ENCODE results near the gene NCKAP5.

The NCKAP5 gene

GRCh38 chr2:133123393-133123792 is 444.9 kb downstream of the NCKAP5 start:
- DNase-seq: peak; percentile 48

- DNase-seq: no peak
Observed at GRCh38 chr2:133122529-133122928, 445.7 kb downstream of the NCKAP5 start.

DNA sequence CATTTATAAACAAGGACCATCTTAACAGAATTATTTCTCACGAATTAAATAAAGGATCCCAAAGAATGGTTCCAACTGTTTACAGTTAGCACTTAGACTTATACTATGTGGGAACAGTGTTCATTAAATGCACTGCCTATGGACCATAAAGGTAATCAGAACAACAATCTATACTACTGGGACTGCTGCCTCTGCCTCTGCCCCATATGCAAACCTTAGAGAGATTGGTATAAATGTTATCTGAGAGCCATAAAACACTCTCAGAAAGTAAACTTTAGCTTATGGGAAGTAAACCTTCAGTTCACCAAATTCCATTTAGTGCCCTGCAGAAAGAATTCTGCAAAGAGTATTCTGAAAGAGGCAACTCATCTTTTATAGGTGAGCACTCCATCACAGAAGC is 448.0 kb downstream of the NCKAP5 start:
- no peak for DNase-seq

- no peak for DNase-seq
Observed at GRCh38 chr2:133110201-133110600, 458.1 kb downstream of the NCKAP5 start.

DNA sequence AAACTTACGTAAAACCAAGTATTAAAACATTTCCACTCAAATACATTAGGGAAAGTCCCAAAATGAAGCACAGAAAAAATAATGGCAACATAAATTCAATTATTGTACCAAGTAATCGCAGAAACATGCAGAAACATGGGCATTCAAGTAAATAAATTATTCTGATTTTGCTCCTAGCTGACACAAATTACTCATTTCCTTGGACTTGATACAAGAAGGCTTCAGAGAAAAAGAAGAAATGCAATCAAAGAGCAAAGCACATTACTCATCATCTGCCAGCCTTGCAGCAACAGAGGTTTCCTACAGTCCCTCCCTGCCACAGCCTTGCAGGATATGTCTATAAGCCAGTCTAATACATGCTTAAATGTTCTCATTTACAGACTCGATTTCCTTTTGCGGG is 458.5 kb downstream of the NCKAP5 start:
- DNase-seq: no peak

GRCh38 chr2:133107058-133107815 is 461.0 kb downstream of the NCKAP5 start:
- DNase-seq: no peak

GRCh38 chr2:133104871-133105270 is 463.4 kb downstream of the NCKAP5 start:
- no peak for DNase-seq

- no peak for DNase-seq
Observed at GRCh38 chr2:133098787-133099186, 469.5 kb downstream of the NCKAP5 start.

GRCh38 chr2:133097666-133098065 is 470.6 kb downstream of the NCKAP5 start:
- DNase-seq: no peak

DNA sequence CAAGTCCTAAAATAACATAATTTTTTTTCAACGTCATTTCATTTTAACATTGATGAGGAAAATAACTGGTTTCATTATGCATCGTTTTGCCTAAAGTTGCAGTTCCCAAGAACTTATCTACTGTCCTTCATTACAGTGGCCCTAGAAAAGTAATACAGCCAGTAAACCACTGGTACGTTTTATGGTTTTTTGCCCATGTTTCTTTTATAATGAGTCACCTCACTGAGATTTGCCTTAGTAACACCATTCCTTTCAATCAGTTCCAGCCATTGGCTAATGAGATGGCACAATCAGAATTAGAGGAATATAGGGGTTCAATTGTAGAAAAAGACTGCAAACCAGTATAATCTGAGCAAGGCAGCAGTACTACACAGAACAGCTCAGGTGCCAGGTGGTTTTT is 475.7 kb downstream of the NCKAP5 start:
- DNase-seq: no peak

- no peak for DNase-seq
Observed at GRCh38 chr2:133090358-133090757, 477.9 kb downstream of the NCKAP5 start.

DNA sequence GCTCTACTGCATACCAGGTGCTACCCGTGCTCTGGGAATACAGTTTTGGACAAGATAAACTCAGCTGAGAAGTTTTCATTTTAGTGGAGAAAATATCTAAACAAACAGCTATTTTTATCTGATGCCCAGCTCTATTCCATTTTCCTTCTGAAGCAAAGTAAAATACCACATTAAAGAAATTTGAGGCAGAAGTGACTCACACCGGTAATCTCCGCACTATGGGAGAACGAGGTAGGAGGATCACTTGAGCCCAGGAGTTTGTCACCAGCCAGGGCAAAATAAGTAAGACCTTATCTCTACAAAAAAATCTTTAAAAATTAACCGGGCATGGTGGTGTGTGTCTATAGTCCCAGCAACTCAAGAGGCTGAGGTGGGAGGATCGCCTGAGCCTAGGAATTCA is 482.1 kb downstream of the NCKAP5 start:
- no peak for DNase-seq

DNA sequence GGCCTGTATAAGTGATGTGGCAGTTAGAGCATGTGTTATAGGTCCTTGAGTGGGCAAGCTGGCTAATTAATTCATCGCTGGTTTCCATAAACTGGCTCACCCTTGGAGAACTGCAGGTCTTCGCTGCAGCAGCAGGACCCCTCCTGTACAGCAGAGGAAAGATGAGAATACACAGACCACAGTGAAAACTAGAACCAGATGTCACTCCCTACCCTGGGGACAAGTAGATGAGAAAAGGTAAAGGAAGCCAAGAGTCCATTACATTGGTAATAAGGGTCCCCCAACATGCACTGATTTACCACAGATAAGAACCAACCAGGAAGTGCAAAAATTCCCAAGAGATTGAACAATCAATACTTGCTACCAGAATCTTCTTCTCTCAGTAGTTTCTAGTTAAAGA is 482.6 kb downstream of the NCKAP5 start:
- DNase-seq: no peak

- DNase-seq: no peak
Observed at GRCh38 chr2:133082034-133082433, 486.2 kb downstream of the NCKAP5 start.

- DNase-seq: no peak
Observed at GRCh38 chr2:133080822-133081221, 487.4 kb downstream of the NCKAP5 start.

- DNase-seq: no peak
Observed at GRCh38 chr2:133078667-133079411, 489.4 kb downstream of the NCKAP5 start.

DNA sequence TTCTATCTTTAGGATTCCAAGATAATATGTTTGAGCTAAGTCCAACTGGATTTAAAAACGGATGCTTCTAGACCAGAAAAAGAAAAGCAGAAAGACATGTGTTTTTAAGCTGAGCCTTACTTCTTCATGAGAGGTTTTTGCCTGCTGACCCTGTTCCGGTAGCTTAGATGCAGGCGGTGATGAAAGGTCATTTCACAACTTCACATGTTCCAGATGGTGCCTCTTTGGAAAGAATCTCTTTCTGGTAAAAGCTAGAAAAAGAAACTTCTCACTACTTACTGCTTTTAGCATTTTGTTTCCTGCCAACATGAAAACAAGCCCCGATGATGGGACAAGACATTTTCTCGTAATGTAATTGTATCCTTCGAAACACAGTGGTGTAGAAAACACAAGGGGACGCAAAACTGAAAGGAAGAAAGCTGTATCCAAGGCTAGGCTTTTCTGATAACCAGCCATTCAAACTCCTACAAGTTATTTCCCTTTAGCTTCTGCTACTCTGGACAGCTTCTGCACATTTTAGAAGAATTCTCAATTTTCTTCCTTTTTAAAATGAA is 490.9 kb downstream of the NCKAP5 start:
- no peak for DNase-seq

- DNase-seq: no peak
Observed at GRCh38 chr2:133072837-133073694, 495.2 kb downstream of the NCKAP5 start.

- DNase-seq: no peak
Observed at GRCh38 chr2:133063775-133064174, 504.5 kb downstream of the NCKAP5 start.

DNA sequence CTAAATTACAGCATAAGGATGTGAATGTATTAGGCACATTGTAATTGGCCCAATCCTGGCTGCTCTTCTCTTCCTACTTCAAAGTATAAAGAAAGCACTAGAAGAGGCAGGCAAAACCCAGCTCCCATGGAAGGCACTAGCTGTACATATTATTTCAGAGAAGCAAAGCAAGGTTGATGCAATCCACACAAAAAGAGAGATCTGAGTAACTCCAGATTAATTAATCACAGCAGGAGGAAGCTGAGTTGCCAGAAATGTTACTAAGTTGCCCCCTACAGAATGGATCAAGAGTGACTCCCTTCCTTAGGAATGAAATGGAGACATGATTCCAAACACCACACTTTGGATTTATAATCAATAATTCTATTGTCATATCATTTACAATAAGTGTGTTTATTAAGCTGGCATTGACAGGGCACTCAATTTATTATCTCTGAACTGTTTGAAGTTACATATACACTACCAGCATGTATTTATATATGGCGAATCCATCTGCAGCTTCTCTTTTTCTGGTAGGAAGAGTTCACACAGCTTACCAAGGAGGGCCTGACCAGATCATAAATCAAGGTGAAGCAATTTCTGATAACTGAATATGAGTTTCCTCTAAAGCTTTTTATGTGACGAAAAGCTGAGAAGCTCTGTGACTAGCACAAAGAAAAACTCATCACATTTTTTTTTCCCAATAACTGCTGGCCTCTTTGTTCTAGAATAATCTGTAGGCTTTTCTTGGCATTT is 505.2 kb downstream of the NCKAP5 start:
- DNase-seq: no peak

DNA sequence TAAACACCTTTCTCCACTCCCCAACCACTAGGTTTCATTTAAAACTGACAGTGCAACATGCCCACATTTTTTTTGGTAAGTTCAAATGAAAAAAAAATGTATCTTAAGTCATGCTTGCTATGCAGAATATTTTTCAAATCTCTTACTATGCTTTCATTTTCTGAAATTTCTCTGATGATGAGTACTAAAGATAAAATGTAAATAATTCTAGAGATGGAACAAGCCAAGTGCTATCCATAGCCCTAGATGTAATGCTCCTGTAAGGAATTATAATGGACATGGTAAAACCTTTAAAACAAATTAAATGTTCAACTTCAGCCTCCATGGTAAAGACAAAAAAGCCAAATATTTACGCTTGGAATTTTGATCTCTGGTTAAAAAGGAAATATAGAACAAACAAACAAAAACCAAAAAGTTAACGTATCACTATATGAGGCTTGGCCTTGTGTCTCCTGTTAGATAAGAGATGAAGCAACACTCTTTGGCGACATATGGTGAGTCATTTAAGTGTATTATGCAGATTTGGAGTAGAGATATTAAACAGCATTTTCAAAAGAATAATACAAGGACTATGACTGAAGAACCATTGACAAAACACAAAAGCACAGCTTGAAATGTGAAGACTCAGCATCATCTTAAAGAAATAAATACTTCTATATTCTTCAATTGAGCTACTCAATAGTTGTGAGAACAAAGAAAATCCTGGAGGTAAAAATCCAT is 506.2 kb downstream of the NCKAP5 start:
- DNase-seq: no peak

GRCh38 chr2:133054297-133054696 is 514.0 kb downstream of the NCKAP5 start:
- no peak for DNase-seq
